Body of pancreas (tissue), 4 donors: Measurements from ENCODE around the gene LHFPL6. TPM values are rescaled to one million over a fixed set of nuclear protein-coding genes. Genes with fewer than 3 reads are reported as not detected.

Experiments used
- ATAC-seq: fragments of 150-250 bp; one replicate; pipeline ENCODE4 v1.9.1; 2016
- DNase-seq, 4 donors: peaks; one replicate each; pipeline ENCODE4 v3.0.0-alpha.2; 2019
- H3K27ac ChIP-seq, 4 donors: fragments of 200-600 bp; sonication (generic); 1 replicate in 3 of 4; 2 replicates in 1 of 4; pipeline versions ENCODE4 v1.5.1 to v1.6.1; 2016 to 2019; ENCODE audit warnings: mild to moderate bottlenecking in 1 of 4, mixed read lengths in 1 of 4, moderate library complexity in 1 of 4
- H3K27me3 ChIP-seq, 2 donors: fragments of 200-600 bp; sonication (generic); one replicate each; pipeline ENCODE4 v1.6.0; 2016; ENCODE audit warnings: mild to moderate bottlenecking in 1 of 2
- H3K36me3 ChIP-seq, 2 donors: fragments of 200-600 bp; sonication (generic); replicated peaks in 1 of 2; 2 replicates each; pipeline ENCODE4 v1.5.1; 2016; ENCODE audit warnings: low read depth in 2 of 2; ENCODE audit not compliant: insufficient read depth in 1 of 2
- H3K4me1 ChIP-seq: fragments of 200-600 bp; sonication (generic); one replicate; pipeline ENCODE4 v1.6.0; 2016
- H3K4me3 ChIP-seq, 2 donors: fragments of 200-600 bp; sonication (generic); 1 replicate in 1 of 2; 2 replicates in 1 of 2; pipeline ENCODE4 v1.5.1; 2016 to 2019
- H3K9me3 ChIP-seq, 3 donors: fragments of 200-600 bp; sonication (generic); 1 replicate in 2 of 3; 2 replicates in 1 of 3; pipeline ENCODE4 v1.5.1; 2016
- CTCF ChIP-seq, 7 experiments: fragments of 450-650 bp in 4 of 7; fragments of 200-600 bp in 3 of 7; sonication (generic) in 3 of 7; IDR thresholded peaks; one replicate each; pipeline ENCODE4 v1.5.1; 2016 to 2019; ENCODE audit warnings: antibody characterized with exemption in 7 of 7
- POLR2A ChIP-seq, 3 donors: fragments of 450-650 bp; IDR thresholded peaks; one replicate each; pipeline ENCODE4 v1.6.1; 2016; ENCODE audit warnings: antibody characterized with exemption in 3 of 3, mild to moderate bottlenecking in 2 of 3
- WGBS, 2 donors: methylation state at CpG; one replicate each; pipeline ENCODE4 v1.1.5; 2017; 5-methylcytosine and 5-hydroxymethylcytosine counted together
- intact Hi-C: fragments of 100-400 bp; cut with DNase I; formaldehyde crosslinking; loops from one replicate; pipeline ENCODE4 v1.15.1; 2023
- total RNA-seq, 2 donors: library from RNA; depleted of rRNA; stranded (reverse); fragments of >200 nt; gene quantifications; one replicate each; pipeline ENCODE4 v1.1.0, GENCODE V29; 2016

LHFPL6 gene
- total RNA-seq, 2 donors from 2014 or later: 18.4 to 30.7 TPM

GRCh38 chr13:39632994-39633393, 30.0 kb upstream of the LHFPL6 start:
- ATAC-seq: no peak
- intact Hi-C loops: no loop called here
- H3K27ac ChIP-seq: no peak overlapping the region
- H3K4me1 ChIP-seq: no peaks in the 10 kb centered on the region
- TF ChIP-seq CTCF (IDR thresholded peaks at IDR 0.05) (no peak), POLR2A (IDR thresholded peaks at IDR 0.05) (no peak)
- peaks cover 0 to 3% of the 10 kb centered on the region in 2 donors for H3K27me3 ChIP-seq
- no peak for DNase-seq
- H3K4me3 ChIP-seq: no peak overlapping the region
- H3K9me3 ChIP-seq: no peaks in the 10 kb centered on the region
- no peaks in the 10 kb centered on the region for H3K36me3 ChIP-seq

GRCh38 chr13:39631307-39631706, 28.3 kb upstream of the LHFPL6 start:
- DNase-seq (no peak), ATAC-seq (no peak)
- no peaks in the 10 kb centered on the region for H3K4me1 ChIP-seq
- 56 to 70% methylated on average over 1 of the region's 1 CpG for WGBS, 2 donors
- intact Hi-C loops: no loop called here
- no peaks in the 10 kb centered on the region for H3K36me3 ChIP-seq
- no peak overlapping the region for H3K27ac ChIP-seq
- no peaks in the 10 kb centered on the region for H3K9me3 ChIP-seq
- H3K27me3 ChIP-seq: no peaks in the 10 kb centered on the region
- TF ChIP-seq CTCF (IDR thresholded peaks at IDR 0.05) (no peak), POLR2A (IDR thresholded peaks at IDR 0.05) (no peak)
- no peak overlapping the region for H3K4me3 ChIP-seq

- TF ChIP-seq POLR2A (IDR thresholded peaks at IDR 0.05) (no peak), CTCF (IDR thresholded peaks at IDR 0.05) (no peak)
- 86 to 89% methylated on average over 1 of the region's 1 CpG for WGBS, 2 donors
- Histone ChIP-seq H3K4me3 (no peak overlapping the region), H3K4me1 (no peaks in the 10 kb centered on the region), H3K36me3 (no peaks in the 10 kb centered on the region), H3K27ac (no peak overlapping the region), H3K27me3 (no peaks in the 10 kb centered on the region), H3K9me3 (no peaks in the 10 kb centered on the region)
- intact Hi-C loops: no loop called here
- ATAC-seq (no peak), DNase-seq (no peak)
Measured at GRCh38 chr13:39623466-39623865, 20.5 kb upstream of the LHFPL6 start.

GRCh38 chr13:39618561-39618960, 15.6 kb upstream of the LHFPL6 start:
- DNase-seq (no peak), ATAC-seq (no peak)
- no peak overlapping the region for H3K4me3 ChIP-seq
- H3K27me3 ChIP-seq: no peaks in the 10 kb centered on the region
- no peaks in the 10 kb centered on the region for H3K36me3 ChIP-seq
- H3K4me1 ChIP-seq: no peaks in the 10 kb centered on the region
- intact Hi-C loops: no loop called here
- TF ChIP-seq CTCF (IDR thresholded peaks at IDR 0.05): no peak
- no peak for TF ChIP-seq POLR2A (IDR thresholded peaks at IDR 0.05)
- H3K27ac ChIP-seq: no peak overlapping the region
- no peaks in the 10 kb centered on the region for H3K9me3 ChIP-seq
- WGBS, 2 donors: 35 to 63% methylated on average over 1 of the region's 1 CpG

- no peak for TF ChIP-seq POLR2A (IDR thresholded peaks at IDR 0.05)
- peak; percentile 39 to 81 (median 69) for TF ChIP-seq CTCF (IDR thresholded peaks at IDR 0.05)
- intact Hi-C loops: no loop called here
- Histone ChIP-seq H3K36me3 (no peaks in the 10 kb centered on the region), H3K4me3 (no peak overlapping the region), H3K4me1 (no peaks in the 10 kb centered on the region), H3K27me3 (no peaks in the 10 kb centered on the region), H3K9me3 (no peaks in the 10 kb centered on the region), H3K27ac (no peak overlapping the region)
- 23 to 25% methylated on average over 10 of the region's 10 CpGs for WGBS, 2 donors
- ATAC-seq (peak; percentile 68), DNase-seq (peak; percentile 38 to 54 (median 44))
Measured at GRCh38 chr13:39616087-39616694, 13.2 kb upstream of the LHFPL6 start.
